NT2/D1 (cell line): ENCODE data around the gene FAM241A.
A peak's percentile ranks its signal among the peaks of the same experiment; 100 is the strongest.

Experiments
- DNase-seq: peaks from one replicate; pipeline ENCODE4 v3.0.0-alpha.2; 2011; ENCODE audit warnings: low read depth, low spot score
- H3K27me3 ChIP-seq: 2 replicates; pipeline ENCODE4 v1.6.0; 2011; ENCODE audit warnings: mild to moderate bottlenecking; ENCODE audit not compliant: insufficient read length, insufficient read depth
- H3K36me3 ChIP-seq: 2 replicates; pipeline ENCODE4 v1.6.1; 2011; ENCODE audit warnings: mild to moderate bottlenecking, low read length, mixed read lengths; ENCODE audit not compliant: insufficient read depth, insufficient read length
- H3K4me1 ChIP-seq: 2 replicates; pipeline ENCODE4 v1.5.1; 2011; ENCODE audit not compliant: insufficient read depth, insufficient read length
- H3K4me3 ChIP-seq: 2 replicates; pipeline ENCODE4 v1.5.1; 2011; ENCODE audit warnings: low read depth; ENCODE audit not compliant: insufficient read length
- H3K9ac ChIP-seq: 2 replicates; pipeline ENCODE4 v1.6.0; 2011; ENCODE audit warnings: low read depth; ENCODE audit not compliant: insufficient read length
- H3K9me3 ChIP-seq: 2 replicates; pipeline ENCODE4 v1.5.1; 2011; ENCODE audit warnings: mild to moderate bottlenecking, low read length; ENCODE audit not compliant: insufficient read depth
- SUZ12 ChIP-seq: IDR thresholded peaks from 2 replicates; pipeline ENCODE4 v1.6.1; 2011; ENCODE audit not compliant: insufficient read length, insufficient read depth; ENCODE audit errors: extremely low read depth
- YY1 ChIP-seq: IDR thresholded peaks from 2 replicates; pipeline ENCODE4 v1.6.1; 2011; ENCODE audit not compliant: insufficient read length, insufficient read depth
- ZNF274 ChIP-seq: IDR thresholded peaks from 2 replicates; pipeline ENCODE4 v1.6.1; 2011; ENCODE audit warnings: mild to moderate bottlenecking, low read depth, low read length

FAM241A gene

GRCh38 chr4:112141366-112142138, 3.7 kb upstream of the FAM241A start:
- no peak for DNase-seq
- H3K9me3 ChIP-seq = no peaks in the 10 kb centered on the region
- H3K4me1 ChIP-seq = no peaks in the 10 kb centered on the region
- no peak overlapping the region for H3K9ac ChIP-seq
- TF ChIP-seq ZNF274 (no peak), SUZ12 (no peak), YY1 (no peak)
- H3K4me3 ChIP-seq = no peak overlapping the region
- H3K27me3 ChIP-seq = peaks cover 8% of the 10 kb centered on the region
- H3K36me3 ChIP-seq = no peaks in the 10 kb centered on the region

DNA sequence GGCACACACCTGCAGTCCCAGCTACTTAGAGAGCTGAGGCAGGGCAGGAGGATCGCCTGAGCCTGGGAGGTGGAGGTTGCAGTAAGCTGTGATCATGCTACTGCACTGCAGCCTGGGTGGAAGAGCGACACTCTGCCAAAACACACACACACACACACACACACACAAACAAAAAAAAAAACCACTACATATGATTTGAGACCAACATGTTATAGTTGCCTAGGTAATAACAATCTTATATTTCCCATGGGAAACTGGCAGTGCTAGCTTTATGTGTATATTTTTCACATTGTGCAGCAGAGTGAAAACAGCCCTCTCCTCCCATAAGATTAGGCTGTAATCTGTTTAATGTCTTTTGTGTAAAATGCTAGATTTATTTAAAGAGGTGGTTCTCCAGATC, 3.1 kb upstream of the FAM241A start:
- H3K4me3 ChIP-seq = no peak overlapping the region
- H3K9ac ChIP-seq = no peak overlapping the region
- TF ChIP-seq YY1 (no peak), ZNF274 (no peak), SUZ12 (no peak)
- H3K9me3 ChIP-seq = no peaks in the 10 kb centered on the region
- H3K27me3 ChIP-seq = peaks cover 14% of the 10 kb centered on the region
- no peaks in the 10 kb centered on the region for H3K4me1 ChIP-seq
- DNase-seq = no peak
- H3K36me3 ChIP-seq = no peaks in the 10 kb centered on the region

DNA sequence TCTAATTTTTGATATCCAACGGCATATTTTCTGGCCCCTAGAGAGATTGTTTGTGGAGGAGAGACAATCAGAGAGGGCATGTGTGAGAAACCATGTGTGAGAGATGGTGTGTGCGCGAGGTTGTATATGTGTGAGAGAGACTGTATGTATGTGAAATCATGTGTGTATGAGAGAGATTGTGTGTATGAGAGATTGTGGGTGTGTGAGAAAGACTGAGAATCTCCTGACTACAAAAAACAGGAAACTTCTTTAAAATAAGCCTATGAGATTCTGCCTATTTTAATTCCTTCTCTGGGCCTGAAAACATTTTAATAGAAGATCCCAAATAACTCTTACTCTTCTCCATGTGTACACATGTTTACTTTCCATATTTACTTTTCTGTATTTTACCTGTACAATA, 1.5 kb upstream of the FAM241A start:
- H3K9me3 ChIP-seq = no peaks in the 10 kb centered on the region
- H3K4me3 ChIP-seq = no peak overlapping the region
- peaks cover 28% of the 10 kb centered on the region for H3K27me3 ChIP-seq
- TF ChIP-seq SUZ12 (no peak), ZNF274 (no peak), YY1 (no peak)
- no peak overlapping the region for H3K9ac ChIP-seq
- H3K4me1 ChIP-seq = no peaks in the 10 kb centered on the region
- no peaks in the 10 kb centered on the region for H3K36me3 ChIP-seq
- DNase-seq = no peak

- DNase-seq = no peak
- Histone ChIP-seq H3K4me3 (no peak overlapping the region), H3K27me3 (peaks cover 28% of the 10 kb centered on the region), H3K4me1 (no peaks in the 10 kb centered on the region), H3K9me3 (no peaks in the 10 kb centered on the region), H3K9ac (no peak overlapping the region), H3K36me3 (no peaks in the 10 kb centered on the region)
- TF ChIP-seq ZNF274 (no peak), YY1 (no peak), SUZ12 (no peak)
These were observed 518 bp upstream of the FAM241A start for GRCh38 chr4:112144546-112145325.

GRCh38 chr4:112145790-112146501, 692 bp downstream of the FAM241A start:
- Histone ChIP-seq H3K27me3 (peaks cover 28% of the 10 kb centered on the region), H3K9ac (peak overlapping the region; percentile 77), H3K4me3 (peak overlapping the region; percentile 67), H3K36me3 (no peaks in the 10 kb centered on the region), H3K4me1 (no peaks in the 10 kb centered on the region), H3K9me3 (no peaks in the 10 kb centered on the region)
- TF ChIP-seq YY1 = no peak
- TF ChIP-seq SUZ12 = no peak
- TF ChIP-seq ZNF274 = no peak
- DNase-seq = peak; percentile 6

DNA sequence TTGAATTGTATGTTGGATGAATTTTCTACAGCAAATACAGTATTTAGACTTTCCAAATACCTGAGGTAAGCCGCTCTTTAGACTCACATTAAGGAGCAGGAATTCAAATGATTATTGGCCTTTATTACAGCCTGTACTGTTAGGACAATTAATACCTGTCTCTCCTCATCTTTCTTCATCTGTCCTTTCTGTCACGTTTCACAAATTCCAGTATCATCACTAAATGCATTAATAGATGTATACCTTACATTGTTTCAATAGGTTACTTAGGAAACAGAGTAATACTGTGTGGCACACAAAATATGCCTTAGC, 1.2 kb downstream of the FAM241A start:
- no peak for DNase-seq
- no peaks in the 10 kb centered on the region for H3K4me1 ChIP-seq
- H3K9me3 ChIP-seq = no peaks in the 10 kb centered on the region
- peaks cover 28% of the 10 kb centered on the region for H3K27me3 ChIP-seq
- H3K4me3 ChIP-seq = no peak overlapping the region
- no peak for TF ChIP-seq SUZ12
- TF ChIP-seq YY1 = no peak
- TF ChIP-seq ZNF274 = no peak
- H3K9ac ChIP-seq = no peak overlapping the region
- no peaks in the 10 kb centered on the region for H3K36me3 ChIP-seq

DNA sequence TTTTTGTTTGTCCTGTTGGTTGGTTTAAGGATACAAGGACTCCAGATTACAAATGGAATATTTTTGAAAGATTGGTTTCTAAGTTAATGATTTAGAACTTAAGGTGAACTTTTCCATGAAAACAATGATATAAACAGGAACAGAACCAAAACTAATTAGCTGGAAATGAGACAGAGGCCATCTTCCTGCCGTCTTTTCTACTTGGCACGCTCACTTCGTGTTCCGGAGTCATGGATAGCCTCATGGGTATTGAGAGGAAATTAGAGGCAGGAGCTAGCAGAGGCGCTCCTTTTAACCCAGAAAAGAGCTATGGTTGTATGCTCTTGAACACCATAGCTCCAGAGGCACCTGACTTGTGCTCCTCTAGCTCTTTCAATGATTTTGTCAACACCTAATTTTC, 2.4 kb downstream of the FAM241A start:
- Histone ChIP-seq H3K9me3 (no peaks in the 10 kb centered on the region), H3K4me3 (no peak overlapping the region), H3K9ac (no peak overlapping the region), H3K4me1 (no peaks in the 10 kb centered on the region), H3K36me3 (no peaks in the 10 kb centered on the region), H3K27me3 (peaks cover 28% of the 10 kb centered on the region)
- no peak for TF ChIP-seq YY1
- no peak for TF ChIP-seq SUZ12
- TF ChIP-seq ZNF274 = no peak
- DNase-seq = no peak
